SK-N-SH (cell line): ENCODE results near the gene KRT2. TPM values are rescaled to one million over a fixed set of nuclear protein-coding genes. Genes with fewer than 3 reads are reported as not detected.

Experiments
- CTCF ChIA-PET: fragments of 300-600, 350-600 bp; formaldehyde crosslinking; extraction: SDS; loops from one replicate; lab custom pipeline; 2021; lab: Yijun Ruan, JAX
- POLR2A ChIA-PET: fragments of 350-600 bp; sonication (Branson Sonifier 250); formaldehyde crosslinking; extraction: SDS; loops from one replicate; lab custom pipeline; 2020; ENCODE audit warnings: antibody characterized with exemption, inconsistent platforms; lab: Yijun Ruan, JAX
- DNase-seq: peaks from one replicate; pipeline ENCODE4 v3.0.0; 2012
- H2AFZ ChIP-seq: fragments of 200-600 bp; sonication (generic); 2 replicates; pipeline ENCODE4 v1.8.1; 2016; ENCODE audit warnings: antibody characterized with exemption, mild to moderate bottlenecking, low read depth
- H3F3A ChIP-seq: fragments of 200-600 bp; sonication (generic); replicated peaks from 2 replicates; pipeline ENCODE3; 2016; ENCODE audit warnings: antibody characterized with exemption, mild to moderate bottlenecking; ENCODE audit not compliant: insufficient read depth
- H3K27ac ChIP-seq, 2 experiments: fragments of 200-500 bp in 1 of 2; fragments of 200-600 bp in 1 of 2; sonication (Bioruptor generic) in 1 of 2; sonication (generic), shearing (Covaris generic) in 1 of 2; 2 replicates each; pipeline versions ENCODE4 v1.5.1 to v1.6.1; 2014 to 2016; ENCODE audit warnings: low read depth in 2 of 2, inconsistent platforms in 1 of 2, low read length in 1 of 2, mild to moderate bottlenecking in 1 of 2, mixed read lengths in 1 of 2
- H3K27me3 ChIP-seq: fragments of 200-600 bp; sonication (generic), shearing (Covaris generic); 2 replicates; pipeline ENCODE4 v1.6.1; 2016; ENCODE audit warnings: mixed run types; ENCODE audit not compliant: insufficient read depth
- H3K36me3 ChIP-seq, 2 experiments: fragments of 200-500 bp in 1 of 2; fragments of 200-600 bp in 1 of 2; sonication (Bioruptor generic) in 1 of 2; sonication (generic) in 1 of 2; replicated peaks in 1 of 2; 2 replicates each; pipeline versions ENCODE3 to v1.5.1; 2014 to 2016; ENCODE audit warnings: low read length in 1 of 2, mild to moderate bottlenecking in 1 of 2; ENCODE audit not compliant: insufficient read depth in 2 of 2, control insufficient read depth in 1 of 2
- H3K4me1 ChIP-seq, 2 experiments: fragments of 200-500 bp in 1 of 2; fragments of 200-600 bp in 1 of 2; sonication (Bioruptor generic) in 1 of 2; sonication (generic), shearing (Covaris generic) in 1 of 2; 2 replicates each; pipeline versions ENCODE4 v1.5.1 to v1.6.1; 2014 to 2016; ENCODE audit warnings: low read depth in 1 of 2, low read length in 1 of 2, mixed run types in 1 of 2; ENCODE audit not compliant: insufficient read depth in 2 of 2, control insufficient read depth in 1 of 2
- H3K4me2 ChIP-seq: fragments of 200-600 bp; sonication (generic), shearing (Covaris generic); 2 replicates; pipeline ENCODE4 v1.6.1; 2017; ENCODE audit warnings: mixed run types
- H3K4me3 ChIP-seq, 2 experiments: fragments of 200-500 bp in 1 of 2; fragments of 200-600 bp in 1 of 2; sonication (Bioruptor generic) in 1 of 2; sonication (generic), shearing (Covaris generic) in 1 of 2; 2 replicates each; pipeline versions ENCODE4 v1.5.1 to v1.8.1; 2014 to 2016; ENCODE audit warnings: low read depth in 2 of 2, inconsistent platforms in 1 of 2, low read length in 1 of 2, mild to moderate bottlenecking in 1 of 2, mixed read lengths in 1 of 2, moderate library complexity in 1 of 2
- H3K79me2 ChIP-seq: fragments of 200-600 bp; sonication (generic); 2 replicates; pipeline ENCODE4 v1.8.1; 2017; ENCODE audit warnings: mild to moderate bottlenecking; ENCODE audit not compliant: insufficient read depth
- H3K9ac ChIP-seq: fragments of 200-600 bp; sonication (generic); 2 replicates; pipeline ENCODE4 v1.6.1; 2017; ENCODE audit warnings: mixed run types
- H3K9me2 ChIP-seq: fragments of 200-600 bp; sonication (generic); 2 replicates; pipeline ENCODE4 v1.6.1; 2017; ENCODE audit warnings: mixed run types
- H3K9me3 ChIP-seq: fragments of 200-600 bp; sonication (generic); 2 replicates; pipeline ENCODE4 v1.6.1; 2017; ENCODE audit warnings: mixed run types, mild to moderate bottlenecking, moderate library complexity
- H4K20me1 ChIP-seq: fragments of 200-600 bp; sonication (generic); 2 replicates; pipeline ENCODE4 v1.6.1; 2017; ENCODE audit warnings: mild to moderate bottlenecking, mixed run types; ENCODE audit not compliant: insufficient read depth
- CTCF ChIP-seq: fragments of 200-600 bp; sonication (generic); IDR thresholded peaks from 2 replicates; pipeline ENCODE4 v1.6.1; 2017; ENCODE audit warnings: antibody characterized with exemption, mild to moderate bottlenecking, moderate library complexity
- EP300 ChIP-seq, 2 experiments: IDR thresholded peaks; 2 replicates each; pipeline versions ENCODE4 v1.4.0 to v1.6.1; 2012; ENCODE audit warnings: borderline replicate concordance in 1 of 2, low read depth in 1 of 2, low read length in 1 of 2
- EZH2phosphoT487 ChIP-seq: fragments of 200-600 bp; sonication (generic); IDR thresholded peaks from 2 replicates; pipeline ENCODE4 v1.6.1; 2017; ENCODE audit warnings: low read depth, mixed run types, mild to moderate bottlenecking, antibody characterized with exemption, moderate library complexity, borderline replicate concordance
- FOXJ3 ChIP-seq: sonication (generic); formaldehyde crosslinking; IDR thresholded peaks from 2 replicates; pipeline ENCODE4 v1.5.1; 2020; ENCODE audit warnings: mild to moderate bottlenecking, missing genetic modification reagents
- GABPA ChIP-seq: IDR thresholded peaks from 2 replicates; pipeline ENCODE4 v1.4.0; 2012; ENCODE audit warnings: low read depth, mild to moderate bottlenecking
- GATA2 ChIP-seq: sonication (generic); formaldehyde crosslinking; IDR thresholded peaks from 2 replicates; pipeline ENCODE4 v1.5.0; 2020; ENCODE audit warnings: mild to moderate bottlenecking, missing genetic modification reagents
- JUND ChIP-seq: IDR thresholded peaks from 2 replicates; pipeline ENCODE4 v1.4.0; 2012
- MAX ChIP-seq: IDR thresholded peaks from 2 replicates; pipeline ENCODE4 v1.4.0; 2012; ENCODE audit warnings: low read depth
- PBX3 ChIP-seq: IDR thresholded peaks from 2 replicates; pipeline ENCODE4; 2012
- RCOR1 ChIP-seq: fragments of 150-350 bp; IDR thresholded peaks from 2 replicates; pipeline ENCODE4 v1.6.1; 2017; ENCODE audit warnings: antibody characterized with exemption, low read length
- RFX5 ChIP-seq: IDR thresholded peaks from 2 replicates; pipeline ENCODE4 v1.6.1; 2012; ENCODE audit warnings: mild to moderate bottlenecking, improper control_type of control experiment, low read length
- SMC3 ChIP-seq: IDR thresholded peaks from 2 replicates; pipeline ENCODE4 v1.6.1; 2012; ENCODE audit warnings: low read depth, low read length, improper control_type of control experiment
- TCF12 ChIP-seq: IDR thresholded peaks from 2 replicates; pipeline ENCODE4 v1.4.0; 2012
- USF1 ChIP-seq: IDR thresholded peaks from 2 replicates; pipeline ENCODE4 v1.4.0; 2012; ENCODE audit warnings: low read depth, borderline replicate concordance
- WGBS: methylation state at CpG from one replicate; pipeline ENCODE4 v1.1.6; 2017; ENCODE audit warnings: low lambda C conversion rate; 5-methylcytosine and 5-hydroxymethylcytosine counted together
- polyA plus RNA-seq, 3 experiments: library from polyadenylated mRNA; depleted of rRNA; stranded (reverse); fragments of >200 nt; gene quantifications; 2 replicates each; pipeline ENCODE4 v1.2.3, GENCODE V29; 2012

The KRT2 gene
- polyA plus RNA-seq, 1 of the 3 experiments (the other 2 are of a cell fraction), result not detected

GRCh38 chr12:52662918-52663229 is 10.9 kb upstream of the KRT2 start:
- H2AFZ ChIP-seq, result no peak overlapping the region
- no peak overlapping the region for H3K4me3 ChIP-seq
- no peaks in the 10 kb centered on the region for H3K79me2 ChIP-seq
- H3F3A ChIP-seq, result no peaks in the 10 kb centered on the region
- no peak overlapping the region for H3K27ac ChIP-seq
- peaks cover 28% of the 10 kb centered on the region; the same call in 1 of the 2 replicates for H3K27me3 ChIP-seq
- no peaks in the 10 kb centered on the region for H4K20me1 ChIP-seq
- no peak overlapping the region for H3K9ac ChIP-seq
- ChIA-PET CTCF (interaction anchor here (0.7 kb wide), 1 partner anchor 9 kb away, joined by 3 read pairs; no protein-coding TSS in a partner anchor), POLR2A (no interaction called here)
- H3K4me2 ChIP-seq, result no peak overlapping the region
- DNase-seq, result no peak
- H3K9me3 ChIP-seq, result no peaks in the 10 kb centered on the region
- no peak for TF ChIP-seq CTCF
- no peak for TF ChIP-seq JUND
- no peak for TF ChIP-seq GATA2 (CRISPR knock-in tag)
- TF ChIP-seq RFX5, result no peak
- no peak for TF ChIP-seq SMC3
- TF ChIP-seq MAX, result no peak
- TF ChIP-seq RCOR1, result no peak
- TF ChIP-seq TCF12, result no peak
- H3K9me2 ChIP-seq, result no peaks in the 10 kb centered on the region
- no peaks in the 10 kb centered on the region for H3K36me3 ChIP-seq
- no peaks in the 10 kb centered on the region for H3K4me1 ChIP-seq

GRCh38 chr12:52662093-52662917 is 10.3 kb upstream of the KRT2 start:
- no peak for TF ChIP-seq SMC3
- TF ChIP-seq GABPA, result no peak
- no peak for TF ChIP-seq RCOR1
- Histone ChIP-seq H3K4me3 (no peak overlapping the region), H3K9me2 (no peaks in the 10 kb centered on the region), H3K36me3 (no peaks in the 10 kb centered on the region), H3K27me3 (peaks cover 34% of the 10 kb centered on the region; the same call in 1 of the 2 replicates), H3K4me2 (no peak overlapping the region), H2AFZ (no peak overlapping the region), H3K9me3 (no peaks in the 10 kb centered on the region), H3K4me1 (no peaks in the 10 kb centered on the region), H4K20me1 (no peaks in the 10 kb centered on the region), H3K9ac (no peak overlapping the region), H3F3A (no peaks in the 10 kb centered on the region), H3K27ac (no peak overlapping the region), H3K79me2 (no peaks in the 10 kb centered on the region)
- ChIA-PET CTCF (interaction anchor here (0.7 kb wide), 1 partner anchor 8 kb away, joined by 3 read pairs; no protein-coding TSS in a partner anchor), POLR2A (no interaction called here)
- DNase-seq, result no peak
- 23% methylated on average over 10 of the region's 10 CpGs for WGBS

GRCh38 chr12:52661668-52662067 is 9.7 kb upstream of the KRT2 start:
- peaks cover 39% of the 10 kb centered on the region; the same call in 1 of the 2 replicates for H3K27me3 ChIP-seq
- H3K36me3 ChIP-seq, result no peaks in the 10 kb centered on the region
- no peak for DNase-seq
- ChIA-PET POLR2A (no interaction called here), CTCF (interaction anchor here (1.2 kb wide), 1 partner anchor 18 kb away, joined by 3 read pairs; no protein-coding TSS in a partner anchor)
- no peaks in the 10 kb centered on the region for H3K4me1 ChIP-seq
- no peaks in the 10 kb centered on the region for H3K9me3 ChIP-seq
- no peak overlapping the region for H3K4me2 ChIP-seq
- no peaks in the 10 kb centered on the region for H3K9me2 ChIP-seq
- WGBS, result 36% methylated on average over 3 of the region's 3 CpGs
- no peaks in the 10 kb centered on the region for H3F3A ChIP-seq
- no peak overlapping the region for H3K4me3 ChIP-seq
- H3K27ac ChIP-seq, result no peak overlapping the region
- no peaks in the 10 kb centered on the region for H3K79me2 ChIP-seq
- H2AFZ ChIP-seq, result no peak overlapping the region
- no peaks in the 10 kb centered on the region for H4K20me1 ChIP-seq
- no peak overlapping the region for H3K9ac ChIP-seq
- no peak for TF ChIP-seq JUND
- no peak for TF ChIP-seq USF1
- no peak for TF ChIP-seq CTCF
- no peak for TF ChIP-seq EP300 (IDR thresholded peaks at IDR 0.05; ENCODE audit: borderline replicate concordance in 1 of 2, low read depth in 1 of 2, low read length in 1 of 2)
- TF ChIP-seq FOXJ3, result no peak
- no peak for TF ChIP-seq EZH2phosphoT487
- no peak for TF ChIP-seq RCOR1
- TF ChIP-seq PBX3, result no peak
